NCI-H526 (cell line): ENCODE data around the gene PSEN1.
"Not testable (repeated sequence)": the region's sequence is repeated elsewhere in the genome, so short reads cannot be mapped to it uniquely, and the experiment has no call there.

Experiments
- DNase-seq, 2 experiments: peaks; one replicate each; lab custom pipeline; 2025; lab: John Stamatoyannopoulos, UW

PSEN1 gene

DNA sequence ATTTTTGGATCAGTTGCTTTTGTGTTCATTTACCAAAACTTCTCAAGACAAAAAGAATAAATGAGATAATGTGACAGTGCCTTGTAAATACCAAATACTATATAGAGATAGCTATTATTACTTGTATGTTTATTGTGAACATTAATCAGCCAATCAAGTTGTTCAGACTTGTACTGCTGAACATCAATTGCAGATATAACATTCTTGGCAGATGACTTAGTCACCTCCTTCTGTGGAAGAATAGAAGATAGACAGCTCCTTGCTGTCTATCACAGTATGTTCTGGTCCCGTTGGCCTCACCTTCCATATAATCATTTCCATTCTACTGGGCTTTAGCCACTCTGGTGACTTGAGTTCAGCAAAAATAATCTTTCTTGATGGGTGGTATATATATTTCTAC is 30.1 kb downstream of the PSEN1 start:
- DNase-seq = no peak

DNA sequence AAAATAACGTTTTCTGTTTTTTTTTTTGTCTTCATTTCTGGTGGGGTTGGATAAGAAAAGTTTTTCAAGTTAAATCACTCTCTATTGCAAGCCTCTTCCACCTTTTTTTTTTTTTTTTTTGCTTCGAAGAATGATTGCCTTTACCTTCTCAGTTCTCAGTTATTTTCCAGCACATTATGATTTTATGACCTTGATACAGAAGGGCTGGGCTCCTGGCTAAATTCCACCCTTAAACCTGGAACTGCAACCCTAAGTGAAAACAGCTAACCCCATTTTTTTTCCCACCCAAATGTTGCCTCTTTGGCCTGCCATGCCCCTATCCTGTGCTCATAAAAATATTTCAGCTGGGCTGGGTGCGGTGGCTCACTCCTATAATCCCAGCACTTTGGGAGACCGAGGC is 31.4 kb downstream of the PSEN1 start:
- no peak for DNase-seq

DNA sequence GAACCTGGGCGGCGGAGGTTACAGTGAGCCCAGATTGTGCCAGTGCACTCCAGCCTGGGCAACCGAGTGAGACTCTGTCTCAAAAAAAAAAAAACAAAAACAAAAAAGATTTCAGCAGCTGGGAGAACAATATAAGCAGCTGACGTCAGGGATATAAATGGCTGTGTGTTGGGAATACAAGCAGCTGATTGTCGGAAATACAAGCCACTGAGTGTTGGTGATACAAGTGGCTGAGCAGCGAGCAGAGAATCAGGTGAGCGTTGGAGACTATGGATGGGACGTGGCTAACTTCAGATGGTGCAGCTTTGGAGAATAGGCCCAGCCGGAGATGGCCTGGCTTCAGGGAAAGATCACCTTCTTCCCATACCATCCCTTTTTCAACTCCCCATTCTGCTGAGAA is 32.0 kb downstream of the PSEN1 start:
- DNase-seq = no peak

GRCh38 chr14:73168691-73169090 is 32.4 kb downstream of the PSEN1 start:
- DNase-seq = no peak

GRCh38 chr14:73169855-73170254 is 33.5 kb downstream of the PSEN1 start:
- DNase-seq = not testable (repeated sequence)

- no peak for DNase-seq
These were observed 34.4 kb downstream of the PSEN1 start for GRCh38 chr14:73170686-73171085.

- DNase-seq = no peak
These were observed 36.2 kb downstream of the PSEN1 start for GRCh38 chr14:73172500-73172899.

- DNase-seq = peak; percentile 6 to 64
These were observed 36.9 kb downstream of the PSEN1 start for GRCh38 chr14:73173092-73173735.

GRCh38 chr14:73176685-73177084 is 40.4 kb downstream of the PSEN1 start:
- DNase-seq = no peak

DNA sequence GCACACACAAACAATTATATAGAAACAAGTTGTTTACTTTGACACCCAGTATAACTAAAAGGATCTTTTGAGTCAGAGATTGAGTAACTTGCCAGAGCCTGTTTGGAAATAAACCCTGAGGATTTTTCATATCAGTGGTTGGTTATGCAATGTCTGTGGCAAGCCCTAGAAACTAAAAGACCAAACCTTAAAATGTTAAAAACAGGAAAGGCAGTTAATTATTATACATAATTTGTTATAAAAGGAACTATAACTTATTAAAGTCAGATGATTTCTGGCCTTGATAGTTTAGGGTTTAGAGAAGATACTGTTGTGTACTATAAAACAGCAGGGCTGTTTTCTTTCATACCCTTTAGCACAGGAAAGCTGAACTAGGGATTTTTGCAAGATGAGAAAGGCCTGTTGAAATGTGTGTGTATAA is 44.1 kb downstream of the PSEN1 start:
- no peak for DNase-seq

DNA sequence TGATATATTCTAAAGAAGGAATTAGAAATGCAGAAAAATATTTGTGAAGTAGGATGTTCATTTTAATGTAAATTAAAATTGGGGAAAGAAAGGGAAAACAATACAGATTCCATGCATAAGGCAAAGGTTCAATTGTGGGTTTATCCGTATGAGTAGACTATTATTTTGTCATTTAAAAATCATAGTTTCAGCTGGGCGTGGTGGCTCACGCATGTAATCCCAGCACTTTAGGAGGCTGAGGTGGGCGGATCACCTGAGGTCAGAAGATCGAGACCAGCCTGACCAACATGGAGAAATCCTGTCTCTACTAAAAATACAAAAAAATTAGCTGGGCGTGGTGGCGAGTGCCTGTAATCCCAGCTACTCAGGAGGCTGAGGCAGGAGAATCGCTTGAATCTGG is 44.7 kb downstream of the PSEN1 start:
- not testable (repeated sequence) for DNase-seq

DNA sequence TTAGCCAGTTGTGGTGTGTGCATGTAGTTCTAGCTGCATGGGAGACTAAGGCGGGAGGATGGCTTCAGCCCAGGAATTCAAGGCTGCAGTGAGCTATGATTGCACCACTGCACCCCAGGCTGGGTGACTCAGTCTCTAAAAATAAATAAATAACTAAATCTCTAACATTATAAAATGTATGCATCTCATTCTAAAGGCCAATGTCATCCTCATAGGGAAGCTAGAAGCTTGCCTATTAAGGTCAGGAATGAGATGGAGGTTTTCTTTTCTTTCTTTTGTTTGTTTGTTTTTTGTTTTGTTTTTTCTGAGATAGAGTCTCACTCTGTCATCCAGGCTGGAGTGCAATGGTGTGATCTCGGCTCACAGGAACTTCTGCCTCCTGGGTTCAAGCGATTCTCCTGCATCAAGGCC is 52.2 kb downstream of the PSEN1 start:
- no peak for DNase-seq

DNA sequence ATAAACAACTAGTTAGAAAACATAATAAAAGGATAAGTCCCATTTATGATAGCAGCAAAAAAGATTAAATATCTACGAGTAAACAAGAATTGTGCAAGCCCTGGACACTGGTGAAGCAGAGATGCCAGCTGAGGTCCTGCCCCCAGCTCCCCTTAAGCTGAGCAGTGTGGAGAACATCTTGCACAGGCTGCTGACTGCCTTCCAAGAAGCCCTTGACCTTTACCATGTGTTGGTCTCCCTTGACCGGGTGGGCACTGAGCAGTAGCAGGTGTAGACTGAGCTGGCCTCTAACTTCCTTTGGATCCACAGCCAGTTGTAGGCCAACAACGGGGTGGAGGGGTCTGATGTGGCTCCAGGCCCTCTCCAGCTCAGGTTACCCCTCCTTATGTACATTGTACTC is 53.3 kb downstream of the PSEN1 start:
- no peak for DNase-seq

GRCh38 chr14:73191441-73191840 is 55.1 kb downstream of the PSEN1 start:
- no peak for DNase-seq

DNA sequence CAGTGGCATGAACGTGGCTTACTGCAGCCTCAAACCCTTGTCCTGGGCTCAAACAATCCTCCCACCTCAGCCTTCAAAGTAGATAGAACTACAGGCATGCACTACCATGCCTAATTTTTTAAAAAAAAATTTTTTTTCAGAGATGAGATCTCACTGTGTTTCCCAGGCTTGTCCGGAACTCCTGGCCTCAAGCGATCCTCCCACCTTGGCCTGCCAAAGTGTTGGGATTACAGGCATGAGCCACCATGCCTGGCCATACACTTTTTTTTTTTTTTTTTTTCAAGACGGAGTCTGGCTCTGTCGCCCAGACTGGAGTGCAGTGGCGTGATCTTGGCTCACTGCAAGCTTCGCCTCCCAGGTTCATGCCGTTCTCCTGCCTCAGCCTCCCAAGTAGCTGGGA is 58.0 kb downstream of the PSEN1 start:
- not testable (repeated sequence) for DNase-seq

DNA sequence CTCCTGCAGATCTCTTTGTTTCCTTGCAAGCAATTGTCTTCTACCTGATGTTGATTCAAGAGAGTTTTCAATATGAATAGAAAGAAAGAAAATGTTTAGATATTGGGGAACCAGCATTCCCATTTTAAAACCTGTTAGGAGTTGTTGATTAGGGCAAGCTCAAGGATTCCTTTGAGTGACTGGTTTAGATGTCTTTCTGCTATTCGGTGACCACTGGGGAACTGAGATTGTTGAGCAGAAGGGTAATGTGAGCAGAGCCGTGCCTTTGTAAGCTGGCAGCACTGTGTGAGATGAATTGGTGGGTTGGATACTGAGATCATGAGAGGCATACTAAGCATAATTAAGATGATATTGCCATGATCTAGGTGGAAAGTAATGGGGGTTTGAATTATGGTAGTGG is 61.9 kb downstream of the PSEN1 start:
- no peak for DNase-seq

GRCh38 chr14:73203527-73203926 is 67.2 kb downstream of the PSEN1 start:
- DNase-seq = no peak

GRCh38 chr14:73207615-73208014 is 71.3 kb downstream of the PSEN1 start:
- DNase-seq = no peak

DNA sequence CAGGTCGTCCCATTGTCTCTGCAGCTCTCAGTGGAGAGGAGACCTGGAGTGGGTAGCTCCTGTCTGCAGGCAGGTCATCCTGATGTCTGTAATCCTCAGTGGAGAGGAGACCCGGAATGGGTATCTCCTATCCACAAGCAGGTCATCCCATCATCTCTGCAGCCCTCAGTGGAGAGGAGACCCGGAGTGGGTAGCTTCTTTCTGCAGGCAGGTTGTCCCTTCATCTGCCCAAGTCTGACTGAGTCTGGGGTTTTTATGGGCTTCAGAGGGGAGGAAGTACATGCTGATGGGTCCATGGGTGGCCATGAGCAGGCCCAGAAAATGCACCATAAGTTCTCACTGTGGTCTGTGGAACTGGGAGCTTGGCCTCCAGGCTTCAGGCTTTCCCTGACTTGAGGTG is 72.1 kb downstream of the PSEN1 start:
- no peak for DNase-seq

- no peak for DNase-seq
These were observed 72.5 kb downstream of the PSEN1 start for GRCh38 chr14:73208846-73209245.

DNA sequence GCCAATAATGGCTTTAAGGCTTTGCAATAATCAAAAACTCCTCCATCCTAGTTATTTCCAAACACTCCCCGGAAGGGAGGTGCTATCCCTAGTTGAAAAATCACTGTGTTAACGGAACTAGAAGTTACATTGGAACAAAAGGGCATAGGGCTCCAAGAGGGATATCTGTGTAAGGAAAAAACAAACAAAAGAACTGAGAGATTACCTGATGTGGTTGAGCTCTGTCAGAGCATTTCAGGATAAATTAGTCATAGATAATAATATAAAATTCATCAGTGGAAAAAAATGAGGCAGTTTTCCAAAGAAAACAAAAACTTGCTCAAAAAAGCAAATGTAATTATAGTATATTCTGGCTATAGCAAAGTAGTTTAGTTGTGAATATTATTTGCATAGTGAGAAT is 73.6 kb downstream of the PSEN1 start:
- DNase-seq = no peak

DNA sequence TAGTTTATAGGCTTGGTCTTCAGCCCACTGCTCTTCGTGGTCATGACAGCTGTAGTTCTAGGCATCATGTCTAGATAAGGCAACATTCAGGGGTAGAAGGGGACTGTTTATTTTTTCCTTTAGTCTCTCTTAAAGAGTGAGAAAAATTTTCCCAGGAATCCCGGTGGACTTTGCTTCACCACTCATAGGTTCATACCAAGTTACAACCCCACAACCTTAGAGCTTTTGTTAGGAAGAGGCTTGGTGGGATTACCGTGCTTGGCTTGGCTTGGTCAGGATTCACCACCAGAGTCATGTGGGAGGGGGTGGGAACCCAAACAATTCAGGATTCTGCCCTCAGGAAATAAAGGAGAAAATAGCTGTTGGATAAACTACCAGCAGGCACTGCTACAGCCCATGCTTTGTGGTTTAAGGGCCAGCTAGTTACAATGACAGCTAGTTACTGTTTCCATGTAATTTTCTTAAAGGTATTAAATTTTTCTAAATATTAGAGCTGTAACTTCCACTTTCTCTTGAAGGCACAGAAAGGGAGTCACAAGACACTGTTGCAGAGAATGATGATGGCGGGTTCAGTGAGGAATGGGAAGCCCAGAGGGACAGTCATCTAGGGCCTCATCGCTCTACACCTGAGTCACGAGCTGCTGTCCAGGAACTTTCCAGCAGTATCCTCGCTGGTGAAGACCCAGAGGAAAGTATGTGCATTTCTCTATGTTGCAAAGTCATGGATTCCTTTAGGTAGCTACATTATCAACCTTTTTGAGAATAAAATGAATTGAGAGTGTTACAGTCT is 75.1 kb downstream of the PSEN1 start:
- DNase-seq = no peak

- no peak for DNase-seq
These were observed 79.7 kb downstream of the PSEN1 start for GRCh38 chr14:73216030-73216429.

- no peak for DNase-seq
These were observed 81.1 kb downstream of the PSEN1 start for GRCh38 chr14:73217411-73217810.
